Liver (tissue), 9 donors: ENCODE measurements around the gene GAS7. TPM values are rescaled to one million over a fixed set of nuclear protein-coding genes. Genes with fewer than 3 reads are reported as not detected.
"Not testable (repeated sequence)": the region's sequence is repeated elsewhere in the genome, so short reads cannot be mapped to it uniquely, and the experiment has no call there.

ENCODE experiments used
- DNase-seq: peaks from one replicate; pipeline ENCODE4 v3.0.0-alpha.2; 2017; ENCODE audit warnings: low spot score
- H3K27ac ChIP-seq, 2 donors: one replicate each; pipeline ENCODE4 v1.7.0; 2013; ENCODE audit warnings: inconsistent platforms in 2 of 2, low read length in 2 of 2, control low read depth in 1 of 2, low read depth in 1 of 2, mild to moderate bottlenecking in 1 of 2
- H3K27me3 ChIP-seq, 4 donors: one replicate each; pipeline versions ENCODE4 v1.6.1 to v1.7.0; 2013; ENCODE audit warnings: low read length in 3 of 4, inconsistent platforms in 1 of 4, mild to moderate bottlenecking in 1 of 4, moderate library complexity in 1 of 4; ENCODE audit not compliant: control insufficient read depth in 4 of 4, insufficient read depth in 4 of 4
- H3K36me3 ChIP-seq, 4 donors: one replicate each; pipeline versions ENCODE4 v1.6.1 to v1.7.0; 2013; ENCODE audit warnings: low read length in 3 of 4, mild to moderate bottlenecking in 3 of 4, low read depth in 1 of 4, moderate library complexity in 1 of 4; ENCODE audit not compliant: control insufficient read depth in 4 of 4, insufficient read depth in 3 of 4
- H3K4me1 ChIP-seq, 4 donors: one replicate each; pipeline versions ENCODE4 v1.6.1 to v1.7.0; 2013; ENCODE audit warnings: low read length in 3 of 4, mild to moderate bottlenecking in 3 of 4, moderate library complexity in 1 of 4; ENCODE audit not compliant: control insufficient read depth in 4 of 4, insufficient read depth in 4 of 4
- H3K4me3 ChIP-seq, 3 donors: one replicate each; pipeline versions ENCODE4 v1.6.1 to v1.7.0; 2013; ENCODE audit warnings: low read length in 3 of 3, control low read depth in 1 of 3, low read depth in 1 of 3, mild to moderate bottlenecking in 1 of 3
- H3K9ac ChIP-seq, 2 donors: one replicate each; pipeline ENCODE4 v1.7.0; 2013; ENCODE audit warnings: low read length in 2 of 2, mild to moderate bottlenecking in 2 of 2, moderate library complexity in 2 of 2, control low read depth in 1 of 2, low read depth in 1 of 2
- H3K9me3 ChIP-seq, 4 donors: one replicate each; pipeline versions ENCODE4 v1.6.1 to v1.7.0; 2013; ENCODE audit warnings: low read length in 3 of 4; ENCODE audit not compliant: control insufficient read depth in 4 of 4
- FOXA2 ChIP-seq: IDR thresholded peaks from 2 replicates; pipeline ENCODE4 v1.6.1; 2016; ENCODE audit warnings: antibody characterized with exemption
- MAX ChIP-seq: IDR thresholded peaks from 2 replicates; pipeline ENCODE4 v1.6.1; 2016; ENCODE audit warnings: antibody characterized with exemption
- TAF1 ChIP-seq: conservative IDR thresholded peaks from 2 replicates; pipeline ENCODE4 v1.6.1; 2016; ENCODE audit warnings: antibody characterized with exemption, mild to moderate bottlenecking
- YY1 ChIP-seq: IDR thresholded peaks from 2 replicates; pipeline ENCODE4 v1.6.1; 2016; ENCODE audit warnings: antibody characterized with exemption, mild to moderate bottlenecking
- ZBTB33 ChIP-seq: IDR thresholded peaks from 2 replicates; pipeline ENCODE4 v1.6.1; 2016; ENCODE audit warnings: antibody characterized with exemption
- WGBS: extraction: QIAGEN DNeasy Blood & Tissue Kit; methylation state at CpG from one replicate; pipeline ENCODE4 v1.1.7; 2013; 5-methylcytosine and 5-hydroxymethylcytosine counted together
- polyA plus RNA-seq, 2 donors: library from polyadenylated mRNA; stranded (reverse) in 1 of 2; unstranded in 1 of 2; fragments of 200-250 nt in 1 of 2; fragments of >200 nt in 1 of 2; fragmentation: Nextera tagmentation in 1 of 2; extraction: Ambion mirVana in 1 of 2; gene quantifications; one replicate each; pipeline versions ENCODE4 v1.2.1 to v1.2.3, GENCODE V29; 2013 to 2015
- total RNA-seq, 2 donors: library from RNA; depleted of rRNA; stranded (reverse); fragments of >200 nt; gene quantifications; one replicate each; pipeline ENCODE4 v1.2.3, GENCODE V29; 2014
- donor health status: healthy.
- donor health status: healthy.
- donor health status: healthy.
- donor health status: healthy.
- donor health status: healthy.

The GAS7 gene
- total and polyA plus RNA-seq, 4 donors, result 0.79 to 6.1 (median 2.5) TPM

DNA sequence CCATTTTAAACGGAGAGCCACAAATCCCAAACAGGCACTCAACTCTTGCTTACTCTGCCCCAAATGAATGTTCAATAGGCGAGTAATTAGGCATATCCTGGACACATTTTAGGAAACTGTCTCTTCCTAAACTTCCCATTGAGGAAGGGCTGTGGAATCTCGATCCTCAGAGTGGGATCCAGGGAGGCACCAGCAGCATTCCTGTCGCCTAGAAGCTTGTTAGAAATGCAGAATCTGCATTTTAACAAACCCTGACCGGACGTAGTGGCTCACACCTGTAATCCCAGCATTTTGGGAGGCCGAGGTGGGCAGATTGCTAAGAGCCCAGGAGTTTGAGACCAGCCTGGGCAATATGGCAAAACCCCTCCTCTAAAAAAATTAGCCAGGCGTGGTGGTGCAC is 95.6 kb downstream of the GAS7 start:
- no peak for TF ChIP-seq TAF1
- no peaks in the 10 kb centered on the region for H3K36me3 ChIP-seq
- H3K4me3 ChIP-seq, result no peak overlapping the region
- H3K4me1 ChIP-seq, result no peaks in the 10 kb centered on the region
- H3K27me3 ChIP-seq, result no peaks in the 10 kb centered on the region
- WGBS, result 68% methylated on average over 8 of the region's 8 CpGs
- no peak for DNase-seq
- H3K9me3 ChIP-seq, result no peaks in the 10 kb centered on the region
- H3K27ac ChIP-seq, result no peak overlapping the region
- H3K9ac ChIP-seq, result no peak overlapping the region

- Histone ChIP-seq H3K36me3 (no peaks in the 10 kb centered on the region), H3K27me3 (no peaks in the 10 kb centered on the region), H3K27ac (no peak overlapping the region), H3K9me3 (no peaks in the 10 kb centered on the region), H3K4me1 (no peaks in the 10 kb centered on the region), H3K4me3 (no peak overlapping the region), H3K9ac (no peak overlapping the region)
- no peak for DNase-seq
- TF ChIP-seq TAF1 (no peak), MAX (no peak), ZBTB33 (no peak)
- WGBS, result 73% methylated on average over 8 of the region's 8 CpGs
Measured at GRCh38 chr17:10099051-10099571, 99.3 kb downstream of the GAS7 start.

GRCh38 chr17:10096596-10096995 is 101.8 kb downstream of the GAS7 start:
- peaks cover 2 to 9% (median 5%) of the 10 kb centered on the region in 4 donors for H3K9me3 ChIP-seq
- H3K4me1 ChIP-seq, result no peaks in the 10 kb centered on the region
- H3K36me3 ChIP-seq, result no peaks in the 10 kb centered on the region
- DNase-seq, result no peak
- no peak overlapping the region for H3K4me3 ChIP-seq
- no peaks in the 10 kb centered on the region for H3K27me3 ChIP-seq
- WGBS, result 83% methylated on average over 8 of the region's 8 CpGs
- no peak overlapping the region for H3K9ac ChIP-seq
- no peak overlapping the region for H3K27ac ChIP-seq
- no peak for TF ChIP-seq YY1

DNA sequence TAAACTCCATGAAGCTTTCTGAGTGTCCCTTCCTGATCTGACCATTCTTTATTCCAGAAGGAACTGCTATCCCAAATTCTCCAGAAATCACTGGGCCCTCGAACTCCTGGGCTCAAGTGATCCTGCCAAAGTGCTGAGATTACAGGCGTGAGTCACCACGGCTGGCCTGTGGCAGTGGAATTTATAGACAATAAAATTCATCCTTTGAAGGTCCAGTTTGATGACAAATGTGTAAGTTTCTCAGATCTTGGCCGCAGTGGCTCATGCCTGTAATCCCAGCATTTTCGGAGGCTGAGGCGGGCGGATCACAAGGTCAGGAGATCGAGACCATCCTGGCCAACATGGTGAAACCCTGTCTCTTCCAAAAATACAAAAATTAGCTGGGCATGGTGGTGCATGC is 103.1 kb downstream of the GAS7 start:
- not testable (repeated sequence) for H3K4me1 ChIP-seq, H3K27me3 ChIP-seq, DNase-seq, H3K27ac ChIP-seq, H3K36me3 ChIP-seq, H3K9me3 ChIP-seq, H3K9ac ChIP-seq, H3K4me3 ChIP-seq
- WGBS, result 72% methylated on average over 8 of the region's 8 CpGs

- Histone ChIP-seq H3K27ac (no peak overlapping the region), H3K4me3 (no peak overlapping the region), H3K9ac (no peak overlapping the region), H3K27me3 (peaks cover 0 to 3% (median 0%) of the 10 kb centered on the region in 4 donors), H3K9me3 (peaks cover 2 to 9% (median 5%) of the 10 kb centered on the region in 4 donors), H3K4me1 (no peaks in the 10 kb centered on the region), H3K36me3 (no peaks in the 10 kb centered on the region)
- DNase-seq, result no peak
- no peak for TF ChIP-seq FOXA2
- WGBS, result 73% methylated on average over 8 of the region's 8 CpGs
Measured at GRCh38 chr17:10094797-10095196, 103.6 kb downstream of the GAS7 start.
